AG20443 (cell line): ENCODE measurements around the gene CPLX4.
A peak's percentile ranks its signal among the peaks of the same experiment; 100 is the strongest.

ENCODE experiments used
- DNase-seq: peaks from one replicate; pipeline ENCODE4 v3.0.0; 2012; ENCODE audit warnings: low spot score, mixed read lengths

CPLX4 gene

GRCh38 chr18:59306640-59307039, 11.8 kb downstream of the CPLX4 start:
- no peak for DNase-seq

GRCh38 chr18:59305295-59305694, 13.2 kb downstream of the CPLX4 start:
- DNase-seq: no peak

GRCh38 chr18:59303656-59304195, 14.7 kb downstream of the CPLX4 start:
- DNase-seq: no peak

GRCh38 chr18:59303006-59303405, 15.4 kb downstream of the CPLX4 start:
- no peak for DNase-seq

GRCh38 chr18:59301929-59302328, 16.5 kb downstream of the CPLX4 start:
- no peak for DNase-seq

- no peak for DNase-seq
Measured at GRCh38 chr18:59300676-59301285, 17.7 kb downstream of the CPLX4 start.

- DNase-seq: no peak
Measured at GRCh38 chr18:59298871-59299270, 19.6 kb downstream of the CPLX4 start.

GRCh38 chr18:59293317-59293716, 25.1 kb downstream of the CPLX4 start:
- DNase-seq: no peak

GRCh38 chr18:59286341-59286740, 32.1 kb downstream of the CPLX4 start:
- DNase-seq: no peak

- DNase-seq: no peak
Measured at GRCh38 chr18:59282341-59282740, 36.1 kb downstream of the CPLX4 start.

GRCh38 chr18:59279722-59280121, 38.7 kb downstream of the CPLX4 start:
- DNase-seq: no peak

GRCh38 chr18:59279193-59279592, 39.3 kb downstream of the CPLX4 start:
- DNase-seq: no peak

- no peak for DNase-seq
Measured at GRCh38 chr18:59278793-59279192, 39.7 kb downstream of the CPLX4 start.

GRCh38 chr18:59276047-59276446, 42.4 kb downstream of the CPLX4 start:
- no peak for DNase-seq

- no peak for DNase-seq
Measured at GRCh38 chr18:59275406-59275949, 43.0 kb downstream of the CPLX4 start.

GRCh38 chr18:59274533-59274928, 43.9 kb downstream of the CPLX4 start:
- DNase-seq: no peak

GRCh38 chr18:59273759-59274532, 44.5 kb downstream of the CPLX4 start:
- DNase-seq: no peak

GRCh38 chr18:59272891-59273758, 45.3 kb downstream of the CPLX4 start, which contains the start of gene RAX:
Gene RAX, minus strand, starts transcription at chr18:59273454. Its CDS starts 248 bp downstream, at chr18:59273206.
- DNase-seq: peak; percentile 63

- peak; percentile 46 for DNase-seq
Measured at GRCh38 chr18:59272221-59272888, 46.1 kb downstream of the CPLX4 start.

- DNase-seq: no peak
Measured at GRCh38 chr18:59271606-59272220, 46.7 kb downstream of the CPLX4 start.

- no peak for DNase-seq
Measured at GRCh38 chr18:59270689-59271257, 47.7 kb downstream of the CPLX4 start.
